Inflammatory macrophage (primary cell): ENCODE data around the gene PBX2.
A peak's percentile ranks its signal among the peaks of the same experiment; 100 is the strongest.
"Not testable (repeated sequence)": the region's sequence is repeated elsewhere in the genome, so short reads cannot be mapped to it uniquely, and the experiment has no call there.

Experiments used
- DNase-seq, 2 donors: peaks; one replicate each; pipeline ENCODE4 v3.0.0-alpha.2; 2020 to 2022

Gene PBX2

GRCh38 chr6:32200711-32201475 lies 10.9 kb upstream of the PBX2 start:
- no peak for DNase-seq

GRCh38 chr6:32198866-32199265 lies 8.9 kb upstream of the PBX2 start:
- DNase-seq = no peak

DNA sequence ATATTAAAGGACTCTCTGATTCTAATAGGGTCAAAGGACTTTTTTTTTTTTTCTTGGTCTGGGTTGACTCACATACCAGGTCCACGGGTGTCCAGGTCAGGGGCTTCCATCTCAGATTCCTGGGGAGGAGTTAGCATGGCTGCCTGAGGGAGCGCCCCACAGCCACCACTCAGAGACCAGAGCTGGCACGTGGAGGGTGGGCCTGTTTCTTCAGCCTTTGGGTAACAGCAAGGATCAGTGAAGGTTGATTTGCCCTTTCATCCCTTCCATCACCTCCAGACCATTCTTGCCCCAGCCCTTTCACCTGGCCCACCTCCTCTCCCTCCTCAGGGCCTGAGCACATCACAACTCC lies 8.3 kb upstream of the PBX2 start:
- DNase-seq = no peak

- peak; percentile 64 to 66 for DNase-seq
These were observed 6.9 kb upstream of the PBX2 start for GRCh38 chr6:32196682-32197616.

DNA sequence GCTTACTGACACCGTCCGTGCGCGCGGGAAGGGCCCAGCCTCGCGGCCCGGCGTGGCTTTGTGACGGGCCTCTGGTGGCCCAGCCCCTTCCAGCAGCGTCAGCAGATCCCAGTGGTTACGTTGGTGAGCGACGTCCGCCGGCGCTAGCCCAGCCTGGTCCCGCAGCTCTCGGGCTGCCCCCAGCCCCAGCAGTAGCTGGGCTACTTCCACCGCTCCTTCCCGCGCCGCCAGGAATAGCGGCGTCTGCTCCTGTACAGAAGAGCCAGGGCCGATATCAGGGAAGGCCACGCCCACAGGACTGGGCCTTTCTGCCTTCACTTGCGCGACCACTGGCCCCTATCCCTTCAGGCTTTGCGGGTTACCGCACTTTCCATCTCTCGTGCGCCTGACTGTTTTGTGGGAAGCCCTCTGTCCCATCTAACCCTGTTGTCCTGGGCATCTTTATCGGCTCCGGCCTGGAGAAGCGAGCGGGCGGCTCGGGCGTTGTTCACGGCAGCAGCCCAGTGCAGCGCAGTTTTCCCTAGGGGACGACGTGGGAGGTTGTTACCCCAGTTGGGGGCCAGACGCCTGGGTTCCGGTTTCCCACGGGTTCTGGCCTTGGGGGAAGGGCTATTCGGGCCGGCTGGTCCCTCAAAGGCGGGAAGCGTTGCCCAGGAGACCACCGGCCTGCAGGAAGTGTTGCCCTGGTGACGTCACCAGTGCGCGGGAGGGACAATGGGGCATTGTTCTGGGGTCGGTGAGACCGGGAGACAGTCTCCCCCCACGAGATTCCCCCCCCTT lies 6.1 kb upstream of the PBX2 start:
- DNase-seq = peak; percentile 48 to 60

- peak; percentile 100 for DNase-seq
These were observed 5.6 kb upstream of the PBX2 start for GRCh38 chr6:32195652-32195901.

DNA sequence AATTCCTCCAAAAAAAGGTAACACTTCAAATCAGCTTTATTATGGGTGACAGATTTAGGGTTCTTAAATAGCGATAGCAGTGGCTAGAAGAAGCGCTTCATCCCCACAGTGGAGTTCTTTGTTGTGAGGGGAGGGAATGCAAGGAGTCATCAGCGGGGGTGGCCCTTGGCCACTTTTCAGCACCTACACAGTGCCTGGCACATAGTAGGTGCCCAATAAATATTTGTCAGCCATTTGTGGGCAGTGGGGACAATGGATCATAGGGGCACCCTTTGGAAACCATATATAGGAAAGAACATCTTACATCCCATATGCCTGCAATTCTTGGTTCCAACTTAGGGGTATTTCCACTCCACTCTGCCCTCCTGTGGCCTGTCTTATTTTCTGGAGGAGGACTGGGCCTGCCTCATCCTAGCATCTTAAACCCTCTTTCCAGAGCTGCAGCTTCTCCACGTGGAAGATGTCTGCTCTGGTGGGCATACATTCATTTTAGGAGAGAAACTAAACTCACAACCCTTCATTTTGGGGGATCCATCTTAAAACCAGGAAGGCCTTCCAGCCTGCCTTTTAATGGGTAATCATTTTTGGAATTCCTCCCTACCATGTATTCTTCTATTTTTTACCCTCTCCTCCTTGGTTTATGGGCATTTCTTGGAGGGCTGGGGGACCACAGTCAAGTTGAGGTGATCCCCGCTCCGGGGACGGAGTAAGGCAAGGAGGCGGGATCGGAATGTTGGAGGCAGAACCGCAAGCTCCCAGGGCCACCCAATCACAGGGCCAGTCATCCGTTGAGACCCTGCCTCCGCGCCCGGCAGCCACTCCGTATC lies 5.0 kb upstream of the PBX2 start:
- peak; percentile 69 to 71 for DNase-seq

GRCh38 chr6:32194388-32194787 lies 4.4 kb upstream of the PBX2 start:
- no peak for DNase-seq

DNA sequence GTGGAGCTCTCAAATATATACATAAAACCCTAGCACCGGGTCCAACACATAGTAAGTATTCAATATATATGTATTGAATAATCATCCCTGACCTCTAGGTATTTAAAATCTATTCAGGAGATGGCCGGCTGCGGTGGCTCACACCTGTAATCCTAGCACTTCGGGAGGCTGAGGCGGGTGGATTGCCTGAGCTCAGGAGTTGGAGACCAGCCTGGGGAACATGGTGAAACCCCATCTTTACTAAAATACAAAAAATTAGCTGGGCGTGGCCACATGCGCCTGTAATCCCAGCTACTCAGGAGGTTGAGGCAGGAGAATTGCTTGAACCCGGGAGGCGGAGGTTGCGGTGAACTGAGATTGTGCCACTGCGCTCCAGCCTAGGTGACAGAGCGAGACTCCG lies 3.1 kb upstream of the PBX2 start:
- not testable (repeated sequence) for DNase-seq

DNA sequence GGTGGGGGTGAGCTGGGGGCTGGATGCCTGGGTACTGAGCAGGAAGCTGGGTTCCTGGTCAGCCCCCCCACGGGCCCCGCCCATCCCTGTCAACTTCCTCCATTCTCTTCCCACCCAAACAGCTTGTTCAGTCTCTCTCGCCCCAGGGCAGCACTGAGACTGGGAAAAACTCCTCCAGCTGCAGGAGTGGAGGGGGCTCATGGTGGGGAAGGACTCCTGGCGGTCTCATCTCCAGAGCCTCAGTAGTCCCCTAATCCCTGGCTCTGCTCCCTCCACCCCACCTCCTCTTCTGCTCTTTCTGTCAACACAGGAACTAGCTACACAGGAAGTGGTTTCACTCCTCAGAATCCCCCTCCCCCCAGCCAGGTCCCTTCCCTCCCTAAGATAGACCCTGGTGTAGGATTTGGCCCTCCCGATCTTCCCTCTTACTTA lies 2.6 kb upstream of the PBX2 start, which contains the start of gene GPSM3:
TSS of gene GPSM3 (minus strand) at position 36 of the 432 bp plus-strand sequence. CDS start 130 bp downstream, outside the sequence.
- peak; percentile 61 to 71 for DNase-seq

DNA sequence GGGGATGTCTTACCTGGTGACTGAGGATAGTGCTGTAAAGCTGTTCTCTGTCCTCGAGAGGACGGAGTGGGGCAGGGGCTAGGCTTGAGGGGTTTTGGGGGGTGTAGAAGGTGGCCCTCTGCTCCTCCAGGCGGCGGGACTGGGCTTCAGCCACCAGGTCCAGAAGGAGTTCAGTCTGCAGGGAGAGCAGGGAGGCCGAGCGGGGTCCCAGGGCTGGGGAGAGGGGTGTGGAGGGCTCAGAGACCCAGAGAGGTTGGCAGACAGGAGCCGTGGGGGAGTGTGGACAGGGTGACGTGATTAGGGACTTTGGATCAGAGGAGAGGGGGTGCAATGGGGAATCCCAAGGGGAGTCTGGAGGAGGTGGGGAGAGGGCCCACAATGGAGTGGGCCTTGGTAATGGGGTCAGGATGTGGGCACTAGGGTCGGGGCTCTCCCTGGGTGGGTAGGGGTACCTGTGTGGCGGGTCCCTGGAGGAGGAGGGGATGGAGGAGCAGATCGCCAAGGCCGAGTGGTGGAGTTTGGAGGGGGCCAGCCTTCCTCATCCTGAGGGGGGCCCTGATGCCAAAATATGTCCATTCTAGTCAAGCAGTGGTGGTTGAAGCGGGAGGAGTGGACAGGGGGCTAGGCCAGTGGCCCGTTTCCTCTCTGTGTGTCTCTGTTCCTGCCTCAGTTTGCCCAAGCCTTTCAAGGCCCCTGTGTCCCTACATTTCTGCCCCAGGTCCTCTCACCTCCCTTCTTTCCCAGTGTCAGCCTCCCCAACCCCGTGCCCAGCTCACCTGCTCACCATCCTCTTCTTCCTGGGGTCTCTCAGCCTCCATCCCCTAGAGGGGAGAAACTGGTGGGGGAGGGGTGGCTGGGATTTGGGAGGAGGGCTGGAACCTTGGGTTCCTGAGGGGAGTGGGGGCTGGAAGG lies 1.9 kb upstream of the PBX2 start:
- DNase-seq = no peak

DNA sequence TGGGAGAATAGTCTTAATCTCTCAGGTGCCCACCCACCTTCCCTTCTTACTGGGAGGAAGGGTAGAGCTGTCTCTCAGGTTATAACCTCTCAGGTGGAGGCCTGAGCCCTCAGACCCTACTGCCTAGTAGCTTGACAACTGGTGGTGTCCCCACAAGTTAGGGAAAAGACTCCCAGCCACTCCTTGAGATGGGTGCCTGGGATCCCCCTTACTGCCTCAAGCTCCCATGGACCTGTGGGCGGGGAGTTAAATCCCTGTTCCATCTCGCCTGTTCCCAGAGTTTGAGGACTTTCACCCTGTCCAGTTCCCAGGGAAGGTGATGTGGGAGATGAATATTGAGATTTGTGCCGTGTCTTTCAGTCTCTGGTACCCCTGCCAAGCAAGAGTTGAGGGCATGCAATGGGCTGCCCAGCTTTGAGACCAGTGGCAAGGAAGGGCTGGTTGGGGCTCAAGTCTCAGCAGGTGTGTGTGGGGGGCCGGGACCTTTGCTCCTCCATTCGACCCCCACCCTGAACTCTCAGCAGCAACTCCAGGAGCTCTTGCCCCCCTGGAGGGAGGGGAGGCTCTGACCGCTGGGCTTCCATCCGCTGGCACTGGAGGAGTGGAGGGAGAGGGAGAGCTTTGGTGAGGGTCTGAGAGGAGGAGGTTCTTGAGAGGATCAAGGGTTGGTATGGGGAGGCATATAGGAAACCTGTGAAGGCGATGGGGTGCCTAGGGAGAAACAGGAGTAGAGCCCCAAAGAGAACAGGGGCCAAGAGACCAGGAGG lies 1.1 kb upstream of the PBX2 start:
- DNase-seq = no peak

DNA sequence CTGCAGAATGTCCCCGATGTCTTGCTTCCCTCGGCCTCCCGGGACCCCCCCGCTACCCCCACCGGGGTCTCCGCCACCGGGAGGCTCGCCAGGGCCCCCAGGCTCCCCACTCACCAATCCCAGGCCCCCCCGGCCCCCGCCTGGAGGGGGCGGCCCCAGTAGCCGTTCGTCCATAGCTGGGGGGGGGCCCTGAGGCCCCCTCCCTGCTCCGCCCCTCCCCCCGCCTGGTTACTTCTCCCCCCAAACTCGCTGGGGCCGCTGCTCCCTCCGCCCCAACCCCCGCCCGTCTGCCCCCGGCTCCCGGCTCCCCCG lies 304 bp downstream of the PBX2 start:
- no peak for DNase-seq

DNA sequence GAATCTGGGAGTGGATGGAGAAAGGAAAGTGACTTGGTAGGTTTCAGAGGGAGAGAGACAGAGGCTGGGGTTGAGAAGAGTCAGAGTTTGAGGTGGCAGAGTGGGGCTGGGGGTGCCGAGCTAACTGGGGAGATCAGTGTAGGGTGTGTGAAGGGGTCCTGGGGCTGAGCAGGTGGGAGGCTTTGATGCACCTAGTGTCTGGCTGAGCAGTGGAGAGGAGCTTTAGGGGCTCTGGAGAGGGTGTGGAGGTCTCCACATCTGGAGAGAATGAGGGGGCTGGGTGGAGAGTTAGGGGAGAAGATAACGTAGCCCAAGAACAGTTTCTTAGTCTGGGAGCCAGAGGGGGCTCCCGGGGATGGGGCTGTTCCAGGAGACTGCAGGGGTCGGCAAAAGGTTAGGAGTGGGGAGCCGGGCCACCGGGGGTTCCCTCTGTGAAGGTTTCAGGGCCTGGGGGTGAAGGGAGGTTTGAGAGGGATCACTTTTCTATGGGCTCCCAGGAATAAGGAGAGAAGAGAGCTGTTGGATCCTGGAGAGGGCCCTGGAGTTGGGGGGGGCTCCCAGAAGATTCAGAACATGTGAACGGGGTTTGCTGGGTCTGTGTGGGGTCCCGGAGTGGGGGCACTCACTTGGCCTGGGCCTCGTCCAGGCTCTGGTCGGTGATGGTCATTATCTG lies 797 bp downstream of the PBX2 start:
- DNase-seq = no peak

GRCh38 chr6:32188381-32189068 lies 1.5 kb downstream of the PBX2 start:
- no peak for DNase-seq

- DNase-seq = not testable (repeated sequence)
These were observed 2.1 kb downstream of the PBX2 start for GRCh38 chr6:32187725-32188380.

DNA sequence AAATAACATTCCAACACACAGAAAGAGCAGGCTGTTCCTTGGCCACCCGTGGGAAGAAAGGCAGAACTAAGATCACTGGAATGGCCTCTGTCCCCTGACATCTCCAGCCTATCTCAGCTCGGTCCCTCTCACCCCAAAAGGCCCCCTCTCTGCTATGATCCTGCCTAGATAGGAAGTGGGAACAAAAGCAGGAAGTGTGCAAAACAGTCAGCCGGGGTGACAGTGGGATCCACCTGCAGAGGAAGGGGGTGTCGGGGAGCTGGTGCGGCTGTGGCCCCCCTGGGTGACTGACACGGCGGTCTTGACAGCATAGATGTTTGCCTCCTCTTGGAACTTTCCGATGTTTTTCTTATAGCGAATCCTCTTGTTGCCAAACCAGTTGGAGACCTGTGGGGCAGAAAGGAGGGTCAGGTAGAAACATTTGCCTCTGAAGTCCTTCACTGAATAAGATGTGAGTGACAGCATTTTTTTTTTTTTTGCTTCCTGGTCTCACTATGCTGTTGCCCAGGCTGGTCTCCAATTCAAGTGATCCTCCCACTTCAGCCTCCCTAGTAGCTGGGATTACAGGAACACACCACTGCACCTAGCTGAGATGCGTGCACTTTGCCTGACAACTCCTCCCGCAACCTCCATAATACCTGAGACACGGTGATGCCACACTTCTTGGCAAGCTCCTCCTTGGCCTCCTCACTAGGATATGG lies 2.8 kb downstream of the PBX2 start:
- no peak for DNase-seq
